Panc1 (cell line): ENCODE measurements around the gene NECAB2.

ENCODE experiments used
- CTCF ChIP-seq: fragments of 450-650 bp; IDR thresholded peaks from 2 replicates; pipeline ENCODE4 v1.5.1; 2017; ENCODE audit warnings: mild to moderate bottlenecking
- TCF7L2 ChIP-seq: IDR thresholded peaks from 2 replicates; pipeline ENCODE4 v1.6.1; 2011; ENCODE audit warnings: mild to moderate bottlenecking, low read depth, low read length, inconsistent platforms

- TF ChIP-seq CTCF, result no peak
- no peak for TF ChIP-seq TCF7L2
These were observed 13.8 kb downstream of the NECAB2 start for GRCh38 chr16:83981799-83982198.
